H1 (cell line): ENCODE results near the gene CRYM. TPM values are rescaled to one million over a fixed set of nuclear protein-coding genes. Genes with fewer than 3 reads are reported as not detected.

Experiments used
- CTCF ChIA-PET: fragments of 300-600 bp; sonication (Branson Sonifier 250); formaldehyde crosslinking; loops from one replicate; lab custom pipeline; 2021; ENCODE audit not compliant: partially characterized antibody; lab: Charles Lee
- POLR2A ChIA-PET: fragments of 300-600 bp; sonication (Branson Sonifier 250); formaldehyde crosslinking; loops from one replicate; lab custom pipeline; 2021; ENCODE audit warnings: inconsistent platforms; ENCODE audit not compliant: partially characterized antibody; lab: Charles Lee
- DNase-seq, 2 experiments: peaks; one replicate each; pipeline versions ENCODE4 v3.0.0 to v3.0.0-alpha.2; 2010 to 2022; ENCODE audit warnings: low spot score in 2 of 2, low read depth in 1 of 2, mixed read lengths in 1 of 2
- FAIRE-seq: peaks from 2 replicates; lab custom pipeline; 2011; peaks lifted over from hg19 to GRCh38; lab: Jason Lieb, UNC
- H2AFZ ChIP-seq: 2 replicates; pipeline ENCODE4 v1.8.1; 2012; ENCODE audit warnings: low read length, inconsistent platforms
- H2AK5ac ChIP-seq: 2 replicates; pipeline ENCODE4 v1.6.1; 2013; ENCODE audit warnings: low read depth, low read length
- H2BK120ac ChIP-seq: replicated peaks from 2 replicates; pipeline ENCODE3; 2013; ENCODE audit warnings: low read depth, low read length, inconsistent platforms
- H2BK12ac ChIP-seq: 2 replicates; pipeline ENCODE4 v1.6.1; 2013; ENCODE audit warnings: low read depth, low read length
- H2BK15ac ChIP-seq: 2 replicates; pipeline ENCODE4 v1.6.1; 2013; ENCODE audit warnings: low read length
- H2BK20ac ChIP-seq: 2 replicates; pipeline ENCODE4 v1.6.1; 2013; ENCODE audit warnings: low read length
- H2BK5ac ChIP-seq: 2 replicates; pipeline ENCODE4 v1.6.1; 2013; ENCODE audit warnings: low read depth, low read length
- H3K14ac ChIP-seq: 2 replicates; pipeline ENCODE4 v1.6.1; 2013; ENCODE audit warnings: inconsistent platforms; ENCODE audit not compliant: insufficient read length
- H3K18ac ChIP-seq: 2 replicates; pipeline ENCODE4 v1.6.1; 2013; ENCODE audit warnings: low read length; ENCODE audit errors: extremely low read depth
- H3K23ac ChIP-seq: 2 replicates; pipeline ENCODE4 v1.6.1; 2013; ENCODE audit warnings: inconsistent platforms; ENCODE audit not compliant: insufficient read length
- H3K23me2 ChIP-seq: 2 replicates; pipeline ENCODE4 v1.6.1; 2013; ENCODE audit warnings: low read depth, low read length
- H3K27ac ChIP-seq: 2 replicates; pipeline ENCODE4 v1.6.1; 2011; ENCODE audit warnings: low read depth, low read length, inconsistent platforms
- H3K27me3 ChIP-seq, 4 experiments: replicated peaks in 1 of 4; 1 replicate in 1 of 4; 2 replicates in 3 of 4; pipeline versions ENCODE4 v1.6.1 to v1.8.1; 2011 to 2013; ENCODE audit warnings: low read length in 3 of 4, mild to moderate bottlenecking in 3 of 4, inconsistent platforms in 2 of 4, mixed read lengths in 2 of 4, moderate library complexity in 1 of 4; ENCODE audit not compliant: control insufficient read depth in 3 of 4, insufficient read depth in 3 of 4; ENCODE audit errors: extremely low read depth in 1 of 4
- H3K36me3 ChIP-seq, 4 experiments: 2 replicates each; pipeline versions ENCODE4 v1.6.1 to v1.8.1; 2011 to 2013; ENCODE audit warnings: mild to moderate bottlenecking in 4 of 4, low read length in 3 of 4, moderate library complexity in 2 of 4, control low read depth in 1 of 4, inconsistent platforms in 1 of 4; ENCODE audit not compliant: insufficient read depth in 4 of 4, control insufficient read depth in 2 of 4
- H3K4ac ChIP-seq: replicated peaks from 2 replicates; pipeline ENCODE3; 2013; ENCODE audit warnings: low read length, low read depth, mixed read lengths, inconsistent platforms; ENCODE audit not compliant: insufficient read length
- H3K4me1 ChIP-seq, 4 experiments: replicated peaks in 1 of 4; 1 replicate in 1 of 4; 2 replicates in 3 of 4; pipeline versions ENCODE4 v1.6.1 to v1.8.1; 2011 to 2013; ENCODE audit warnings: low read length in 3 of 4, inconsistent platforms in 2 of 4, mixed read lengths in 1 of 4; ENCODE audit not compliant: insufficient read depth in 4 of 4, control insufficient read depth in 3 of 4
- H3K4me2 ChIP-seq, 2 experiments: 2 replicates each; pipeline versions ENCODE4 v1.6.1 to v1.8.1; 2011 to 2013; ENCODE audit warnings: low read depth in 2 of 2, low read length in 2 of 2, control low read depth in 1 of 2, inconsistent platforms in 1 of 2, mild to moderate bottlenecking in 1 of 2; ENCODE audit not compliant: insufficient read depth in 1 of 2
- H3K4me3 ChIP-seq, 4 experiments: fragments of 200-600, 300-600 bp in 1 of 4; sonication (generic), shearing (Covaris generic), sonication (Bioruptor Twin) in 1 of 4; 2 replicates each; pipeline versions ENCODE4 v1.5.1 to v1.8.1; 2011 to 2016; ENCODE audit warnings: low read length in 4 of 4, low read depth in 3 of 4, control low read depth in 2 of 4, inconsistent platforms in 2 of 4, mild to moderate bottlenecking in 2 of 4, mixed read lengths in 1 of 4, moderate library complexity in 1 of 4; ENCODE audit not compliant: insufficient read depth in 2 of 4; ENCODE audit errors: extremely low read depth in 1 of 4
- H3K56ac ChIP-seq: replicated peaks from 2 replicates; pipeline ENCODE3; 2013; ENCODE audit warnings: low read depth, mild to moderate bottlenecking, mixed read lengths, low read length, inconsistent platforms; ENCODE audit not compliant: insufficient read length
- H3K79me1 ChIP-seq: 2 replicates; pipeline ENCODE4 v1.6.1; 2013; ENCODE audit warnings: low read depth, low read length, control low read depth
- H3K79me2 ChIP-seq, 2 experiments: 2 replicates each; pipeline versions ENCODE4 v1.6.1 to v1.8.1; 2012 to 2013; ENCODE audit warnings: low read length in 2 of 2, mild to moderate bottlenecking in 2 of 2, inconsistent platforms in 1 of 2; ENCODE audit not compliant: insufficient read depth in 2 of 2, control insufficient read depth in 1 of 2
- H3K9ac ChIP-seq, 4 experiments: replicated peaks in 1 of 4; 1 replicate in 1 of 4; 2 replicates in 3 of 4; pipeline versions ENCODE4 v1.6.1 to v1.8.1; 2011 to 2013; ENCODE audit warnings: low read depth in 3 of 4, low read length in 3 of 4, control low read depth in 2 of 4, mild to moderate bottlenecking in 2 of 4, moderate library complexity in 2 of 4, inconsistent platforms in 1 of 4; ENCODE audit errors: extremely low read depth in 1 of 4
- H3K9me3 ChIP-seq, 2 experiments: 2 replicates each; pipeline versions ENCODE4 v1.6.1 to v1.8.1; 2012 to 2013; ENCODE audit warnings: mild to moderate bottlenecking in 2 of 2, moderate library complexity in 2 of 2, control low read depth in 1 of 2, inconsistent platforms in 1 of 2, low read depth in 1 of 2, low read length in 1 of 2, mixed read lengths in 1 of 2; ENCODE audit not compliant: insufficient read depth in 2 of 2
- H4K20me1 ChIP-seq, 2 experiments: replicated peaks in 1 of 2; 2 replicates each; pipeline versions ENCODE3 to v1.8.1; 2011 to 2013; ENCODE audit warnings: inconsistent platforms in 2 of 2, low read length in 2 of 2, mild to moderate bottlenecking in 1 of 2; ENCODE audit not compliant: insufficient read depth in 2 of 2, control insufficient read depth in 1 of 2
- H4K5ac ChIP-seq: 2 replicates; pipeline ENCODE4 v1.6.1; 2013; ENCODE audit warnings: low read length, low read depth, mixed read lengths, inconsistent platforms; ENCODE audit not compliant: insufficient read length
- H4K8ac ChIP-seq: 2 replicates; pipeline ENCODE4 v1.8.0; 2013; ENCODE audit warnings: mild to moderate bottlenecking, moderate library complexity, low read length, inconsistent platforms; ENCODE audit not compliant: insufficient read depth; ENCODE audit errors: extremely low read depth
- H4K91ac ChIP-seq: replicated peaks from 2 replicates; pipeline ENCODE3; 2013; ENCODE audit warnings: low read length, mixed read lengths, inconsistent platforms; ENCODE audit not compliant: insufficient read length
- GABPA ChIP-seq: IDR thresholded peaks from 2 replicates; pipeline ENCODE4 v1.6.1; 2011; ENCODE audit warnings: mild to moderate bottlenecking, low read length, moderate library complexity, borderline replicate concordance; ENCODE audit not compliant: insufficient read depth
- WGBS, 2 experiments: shearing (Covaris generic) in 1 of 2; methylation state at CpG; one replicate each; pipeline versions ENCODE4 v1.1.6 to v1.1.7; 2013 to 2015; ENCODE audit warnings: low lambda C conversion rate in 2 of 2, mixed read lengths in 2 of 2, inconsistent platforms in 1 of 2, low coverage in 1 of 2, missing lambda C conversion rate in 1 of 2; ENCODE audit not compliant: insufficient replicate concordance in 2 of 2, insufficient coverage in 1 of 2, insufficient read length in 1 of 2; ENCODE audit errors: extremely low coverage in 1 of 2, missing lambda C conversion rate in 1 of 2; 5-methylcytosine and 5-hydroxymethylcytosine counted together
- polyA plus RNA-seq, 7 experiments: library from polyadenylated mRNA; depleted of rRNA in 3 of 7; stranded (reverse) in 5 of 7; unstranded in 2 of 7; fragments of >200 nt in 5 of 7; fragments of 200-250 nt in 2 of 7; gene quantifications; 1 replicate in 5 of 7; 2 replicates in 1 of 7; 4 replicates in 1 of 7; pipeline versions ENCODE4 v1.2.1 to v1.2.3, GENCODE V29; 2011 to 2013; ENCODE audit warnings: missing spikeins in 2 of 7, mixed read lengths in 2 of 7
- total RNA-seq: library from RNA; stranded (reverse); fragmentation: NEBNext Ultra II Directional; extraction: Animal tissue kit (Norgen Biotek cat#: 25700); gene quantifications from 2 replicates; pipeline ENCODE4 v1.2.1, GENCODE V29; 2021

CRYM gene
- total and polyA plus RNA-seq, 2 of the 8 experiments (the other 6 are each of a cell fraction or from before 2014, with no cell fraction given), result 12.9 to 40.4 TPM

GRCh38 chr16:21235199-21235585 lies 42.9 kb downstream of the CRYM start:
- H2BK120ac ChIP-seq, result no peak overlapping the region
- H2BK20ac ChIP-seq, result no peak overlapping the region
- no peak overlapping the region for H4K5ac ChIP-seq
- no peak overlapping the region for H3K23ac ChIP-seq
- no peaks in the 10 kb centered on the region for H3K79me2 ChIP-seq
- no peak overlapping the region for H2BK15ac ChIP-seq
- H2AK5ac ChIP-seq, result no peak overlapping the region
- H3K56ac ChIP-seq, result no peak overlapping the region
- no peak overlapping the region for H3K14ac ChIP-seq
- H3K4me3 ChIP-seq, result no peak overlapping the region
- H4K8ac ChIP-seq, result no peak overlapping the region
- H3K9me3 ChIP-seq, result no peaks in the 10 kb centered on the region
- H2AFZ ChIP-seq, result no peak overlapping the region
- H3K79me1 ChIP-seq, result no peaks in the 10 kb centered on the region
- H4K20me1 ChIP-seq, result no peaks in the 10 kb centered on the region
- DNase-seq, result no peak
- H2BK5ac ChIP-seq, result no peak overlapping the region
- H3K4ac ChIP-seq, result no peak overlapping the region
- FAIRE-seq, result no peak
- H4K91ac ChIP-seq, result no peak overlapping the region
- H3K18ac ChIP-seq, result no peak overlapping the region
- H3K4me2 ChIP-seq, result no peak overlapping the region
- no peak for TF ChIP-seq GABPA
- H2BK12ac ChIP-seq, result no peak overlapping the region
- CTCF ChIA-PET, result interaction anchor here (0.7 to 1.4 kb wide), 3 partner anchors 19 to 44 kb away, joined by 3 to 4 read pairs (median 3); no protein-coding TSS in a partner anchor
- H3K27me3 ChIP-seq, result no peaks in the 10 kb centered on the region
- POLR2A ChIA-PET, result no interaction called here
- H3K27ac ChIP-seq, result no peak overlapping the region
- H3K9ac ChIP-seq, result no peak overlapping the region
- H3K4me1 ChIP-seq, result no peaks in the 10 kb centered on the region
- H3K36me3 ChIP-seq, result no peaks in the 10 kb centered on the region
- 85% methylated on average over 3 of the region's 3 CpGs; no CpG with 5 or more reads in 1 of the 2 experiments for WGBS, 2 experiments
- H3K23me2 ChIP-seq, result no peaks in the 10 kb centered on the region
